GM23338 (cell line): ENCODE measurements around the gene ITSN2.

Experiments used
- ETS1 ChIP-seq: IDR thresholded peaks from 2 replicates; pipeline ENCODE4 v1.6.1; 2016; ENCODE audit warnings: antibody characterized with exemption
- EZH2 ChIP-seq: fragments of 200-600 bp; sonication (generic); IDR thresholded peaks from one replicate; pipeline ENCODE4 v1.8.0; 2017; ENCODE audit warnings: antibody characterized with exemption, mild to moderate bottlenecking, low read depth; ENCODE audit not compliant: unreplicated experiment
- POLR2AphosphoS5 ChIP-seq: IDR thresholded peaks from 2 replicates; pipeline ENCODE4 v1.6.1; 2016; ENCODE audit warnings: antibody characterized with exemption, low read depth
- REST ChIP-seq: IDR thresholded peaks from one replicate; pipeline ENCODE4 v1.6.1; 2018; ENCODE audit warnings: antibody characterized with exemption; ENCODE audit not compliant: unreplicated experiment
- TF ChIP-seq, protein P1 (sequence below), 2 experiments: fragments of 200-600 bp in 1 of 2; sonication (generic) in 1 of 2; conservative IDR thresholded peaks; 2 replicates each; pipeline versions ENCODE4 v1.5.1 to v1.6.1; 2016 to 2017; ENCODE audit warnings: antibody characterized with exemption in 2 of 2, low read depth in 2 of 2, mild to moderate bottlenecking in 2 of 2, moderate library complexity in 1 of 2

- TF ChIP-seq, protein P1, sequence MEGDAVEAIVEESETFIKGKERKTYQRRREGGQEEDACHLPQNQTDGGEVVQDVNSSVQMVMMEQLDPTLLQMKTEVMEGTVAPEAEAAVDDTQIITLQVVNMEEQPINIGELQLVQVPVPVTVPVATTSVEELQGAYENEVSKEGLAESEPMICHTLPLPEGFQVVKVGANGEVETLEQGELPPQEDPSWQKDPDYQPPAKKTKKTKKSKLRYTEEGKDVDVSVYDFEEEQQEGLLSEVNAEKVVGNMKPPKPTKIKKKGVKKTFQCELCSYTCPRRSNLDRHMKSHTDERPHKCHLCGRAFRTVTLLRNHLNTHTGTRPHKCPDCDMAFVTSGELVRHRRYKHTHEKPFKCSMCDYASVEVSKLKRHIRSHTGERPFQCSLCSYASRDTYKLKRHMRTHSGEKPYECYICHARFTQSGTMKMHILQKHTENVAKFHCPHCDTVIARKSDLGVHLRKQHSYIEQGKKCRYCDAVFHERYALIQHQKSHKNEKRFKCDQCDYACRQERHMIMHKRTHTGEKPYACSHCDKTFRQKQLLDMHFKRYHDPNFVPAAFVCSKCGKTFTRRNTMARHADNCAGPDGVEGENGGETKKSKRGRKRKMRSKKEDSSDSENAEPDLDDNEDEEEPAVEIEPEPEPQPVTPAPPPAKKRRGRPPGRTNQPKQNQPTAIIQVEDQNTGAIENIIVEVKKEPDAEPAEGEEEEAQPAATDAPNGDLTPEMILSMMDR (conservative IDR thresholded peaks at IDR 0.05; ENCODE audit: low read depth in 2 of 2) = no peak
- TF ChIP-seq REST (no peak), EZH2 (no peak), POLR2AphosphoS5 (no peak), ETS1 (no peak)
Measured at GRCh38 chr2:24409171-24409570, 48.8 kb upstream of the ITSN2 start.
